ENCODE data around the gene NOP53. TPM values are rescaled to one million over a fixed set of nuclear protein-coding genes. Genes with fewer than 3 reads are reported as not detected.

Gene NOP53
- total and polyA plus RNA-seq, 2 donors (not counting 3 experiments of a cell fraction or from before 2014, with no cell fraction given): 119 to 150 TPM

- ChIA-PET CTCF (interaction anchor here (1.4 to 4.2 kb wide), 3 partner anchors 13 to 24 kb away, joined by 5 to 47 read pairs (median 5); partner anchors contain the start of gene EHD2), POLR2A (interaction anchor here (1.4 to 1.6 kb wide), 2 partner anchors 11 to 17 kb away, joined by 3 to 4 read pairs; no protein-coding TSS in a partner anchor)
- Histone ChIP-seq H3K9ac (replicated peaks; ENCODE audit: extremely low read depth, insufficient read depth, low read length) (no peak overlapping the region), H4K20me1 (replicated peaks; ENCODE audit: control insufficient read depth, extremely low read depth, insufficient read depth, low read length) (no peaks in the 10 kb centered on the region), H3K27me3 (ENCODE audit: control insufficient read depth in 2 of 2, insufficient read depth in 2 of 2, low read length in 2 of 2) (no peaks in the 10 kb centered on the region), H2AFZ (ENCODE audit: low read depth, low read length) (no peak overlapping the region), H3K27ac (ENCODE audit: insufficient read depth, low read depth, low read length) (peak overlapping the region; percentile 50), H3K4me1 (ENCODE audit: control insufficient read depth, extremely low read depth, insufficient read depth, low read length) (peaks cover 23% of the 10 kb centered on the region), H3K9me3 (replicated peaks; ENCODE audit: control insufficient read depth, insufficient read depth, low read length) (no peaks in the 10 kb centered on the region), H3K4me3 (replicated peaks in 1 of 3; ENCODE audit: insufficient read depth in 1 of 3, low read depth in 1 of 3, low read length in 3 of 3) (no peak overlapping the region), H3K36me3 (ENCODE audit: control insufficient read depth in 2 of 2, extremely low read depth in 1 of 2, insufficient read depth in 2 of 2, low read length in 2 of 2) (peaks cover 12 to 24% of the 10 kb centered on the region in 2 experiments), H3K79me2 (ENCODE audit: control insufficient read depth, insufficient read depth, low read length) (peaks cover 13% of the 10 kb centered on the region), H3K4me2 (ENCODE audit: insufficient read depth, low read length) (no peak overlapping the region), H3K9me1 (replicated peaks; ENCODE audit: control insufficient read depth, extremely low read depth, insufficient read depth, low read length) (no peaks in the 10 kb centered on the region)
- no TSS peak for BruUV-seq (replicated peaks)
- DNase-seq (ENCODE audit: low read depth, low spot score): no peak
- intact Hi-C loops (cut with micrococcal nuclease): loop anchor here (1.0 kb wide), 1 partner anchor 17 kb away; the partner anchor contains the start of gene EHD2
- dilution Hi-C loops (cut with MboI; ENCODE audit: extremely low pct_ligation_motif_present, low sequenced_read_pairs): no loop called here
- TF ChIP-seq FOS (IDR thresholded peaks at IDR 0.05; ENCODE audit: borderline replicate concordance, insufficient read depth, low read length): no peak
- FAIRE-seq: no peak
Observed at GRCh38 chr19:47730521-47730889, 14.8 kb upstream of the NOP53 start.

- intact Hi-C loops (cut with micrococcal nuclease): loop anchor here (1.0 kb wide), 1 partner anchor 18 kb away; the partner anchor contains the start of gene EHD2
- no peak for DNase-seq (ENCODE audit: low read depth, low spot score)
- Histone ChIP-seq H3K4me1 (ENCODE audit: control insufficient read depth, extremely low read depth, insufficient read depth, low read length) (peaks cover 23% of the 10 kb centered on the region), H3K9me3 (replicated peaks; ENCODE audit: control insufficient read depth, insufficient read depth, low read length) (no peaks in the 10 kb centered on the region), H4K20me1 (replicated peaks; ENCODE audit: control insufficient read depth, extremely low read depth, insufficient read depth, low read length) (no peaks in the 10 kb centered on the region), H3K36me3 (ENCODE audit: control insufficient read depth in 2 of 2, extremely low read depth in 1 of 2, insufficient read depth in 2 of 2, low read length in 2 of 2) (peaks cover 8 to 22% of the 10 kb centered on the region in 2 experiments), H3K4me2 (ENCODE audit: insufficient read depth, low read length) (no peak overlapping the region), H3K4me3 (replicated peaks in 1 of 3; ENCODE audit: insufficient read depth in 1 of 3, low read depth in 1 of 3, low read length in 3 of 3) (no peak overlapping the region), H3K9ac (replicated peaks; ENCODE audit: extremely low read depth, insufficient read depth, low read length) (no peak overlapping the region), H3K79me2 (ENCODE audit: control insufficient read depth, insufficient read depth, low read length) (peaks cover 10% of the 10 kb centered on the region), H3K27me3 (ENCODE audit: control insufficient read depth in 2 of 2, insufficient read depth in 2 of 2, low read length in 2 of 2) (no peaks in the 10 kb centered on the region), H3K9me1 (replicated peaks; ENCODE audit: control insufficient read depth, extremely low read depth, insufficient read depth, low read length) (no peaks in the 10 kb centered on the region), H3K27ac (ENCODE audit: insufficient read depth, low read depth, low read length) (no peak overlapping the region), H2AFZ (ENCODE audit: low read depth, low read length) (no peak overlapping the region)
- CTCF ChIA-PET: interaction anchor here (1.6 to 1.8 kb wide), 2 partner anchors 12 to 18 kb away, joined by 5 read pairs; partner anchors contain the start of gene EHD2
- TF ChIP-seq MYC (IDR thresholded peaks at IDR 0.05; ENCODE audit: low read depth, low read length): no peak
- TF ChIP-seq POLR2AphosphoS5 (IDR thresholded peaks at IDR 0.05; ENCODE audit: insufficient read depth, low read depth, low read length): no peak
- TF ChIP-seq JUN (IDR thresholded peaks at IDR 0.05; ENCODE audit: borderline replicate concordance, insufficient read depth, insufficient read length, low read depth): no peak
- TF ChIP-seq MAX (IDR thresholded peaks at IDR 0.05; ENCODE audit: insufficient read depth, insufficient read length): no peak
- TF ChIP-seq GATA2 (IDR thresholded peaks at IDR 0.05; ENCODE audit: insufficient read depth, insufficient read length, low read depth, low read length): no peak
- no peak for FAIRE-seq
- dilution Hi-C loops (cut with MboI; ENCODE audit: extremely low pct_ligation_motif_present, low sequenced_read_pairs): no loop called here
- POLR2A ChIA-PET: interaction anchor here (0.6 to 0.7 kb wide), 2 partner anchors 16 to 17 kb away, joined by 3 read pairs; no protein-coding TSS in a partner anchor
- no TSS peak for BruUV-seq (replicated peaks)
Observed at GRCh38 chr19:47730910-47731309, 14.4 kb upstream of the NOP53 start.

All from endothelial cell of umbilical vein (primary cell).